ENCODE results near the gene INPP4B.

Gene INPP4B

DNA sequence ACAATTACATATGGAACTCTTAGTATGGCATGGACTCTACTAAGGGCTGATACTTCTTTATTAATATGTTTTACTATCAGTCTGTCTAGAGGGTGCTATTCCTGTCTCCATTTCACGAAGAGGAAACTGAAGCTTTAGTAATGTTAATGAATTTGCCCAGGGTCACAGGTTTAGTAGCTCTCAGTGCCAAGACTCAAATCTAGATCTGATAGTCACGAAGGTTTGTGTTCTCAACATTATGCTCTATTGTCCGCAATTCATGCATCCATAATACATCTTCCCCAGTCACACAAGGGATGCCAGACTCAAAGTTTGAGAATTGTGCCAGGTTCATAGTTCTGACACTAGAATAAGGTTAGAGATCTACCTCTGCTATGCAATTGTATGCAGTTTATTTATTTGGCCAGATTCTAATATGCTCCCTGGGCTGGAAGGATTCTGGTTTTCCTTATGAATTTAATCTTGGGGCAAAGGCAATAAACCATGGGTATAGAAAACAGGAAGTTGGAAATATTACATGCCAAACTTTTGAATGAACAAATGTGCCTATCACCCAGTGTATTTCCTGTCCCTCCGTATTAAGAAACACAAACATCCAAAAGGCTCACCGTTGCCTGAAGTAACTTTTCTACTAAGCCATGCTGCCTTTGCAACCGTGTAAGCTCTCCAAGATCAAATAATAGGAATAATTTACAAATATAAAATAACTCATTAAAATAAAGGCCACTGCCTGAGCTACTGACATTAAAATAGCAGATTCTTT, 478.5 kb downstream of the INPP4B start:
- FAIRE-seq: no peak
- DNase-seq (ENCODE audit: insufficient read length, low spot score): no peak
- no peak for TF ChIP-seq SPI1 (IDR thresholded peaks at IDR 0.05; ENCODE audit: low read depth, low read length)
- TF ChIP-seq TAF1 (IDR thresholded peaks at IDR 0.05; ENCODE audit: low read depth, low read length): no peak
- no peak for TF ChIP-seq POLR2A (IDR thresholded peaks at IDR 0.05; ENCODE audit: low read depth, low read length)
- TF ChIP-seq POLR2AphosphoS5 (IDR thresholded peaks at IDR 0.05; ENCODE audit: low read depth, low read length): no peak
- TF ChIP-seq PAX5 (IDR thresholded peaks at IDR 0.05; ENCODE audit: insufficient read depth, low read length, severe bottlenecking): no peak
- no peak for TF ChIP-seq POU2F2 (IDR thresholded peaks at IDR 0.05; ENCODE audit: low read depth, low read length)

GRCh38 chr4:142366769-142367181, 479.3 kb downstream of the INPP4B start:
- no peak for FAIRE-seq
- DNase-seq (ENCODE audit: insufficient read length, low spot score): no peak
- TF ChIP-seq POU2F2 (IDR thresholded peaks at IDR 0.05; ENCODE audit: low read depth, low read length) (no peak), SPI1 (IDR thresholded peaks at IDR 0.05; ENCODE audit: low read depth, low read length) (no peak), POLR2AphosphoS5 (IDR thresholded peaks at IDR 0.05; ENCODE audit: low read depth, low read length) (no peak), POLR2A (IDR thresholded peaks at IDR 0.05; ENCODE audit: low read depth, low read length) (no peak), PAX5 (IDR thresholded peaks at IDR 0.05; ENCODE audit: insufficient read depth, low read length, severe bottlenecking) (no peak), TAF1 (IDR thresholded peaks at IDR 0.05; ENCODE audit: low read depth, low read length) (no peak)

DNA sequence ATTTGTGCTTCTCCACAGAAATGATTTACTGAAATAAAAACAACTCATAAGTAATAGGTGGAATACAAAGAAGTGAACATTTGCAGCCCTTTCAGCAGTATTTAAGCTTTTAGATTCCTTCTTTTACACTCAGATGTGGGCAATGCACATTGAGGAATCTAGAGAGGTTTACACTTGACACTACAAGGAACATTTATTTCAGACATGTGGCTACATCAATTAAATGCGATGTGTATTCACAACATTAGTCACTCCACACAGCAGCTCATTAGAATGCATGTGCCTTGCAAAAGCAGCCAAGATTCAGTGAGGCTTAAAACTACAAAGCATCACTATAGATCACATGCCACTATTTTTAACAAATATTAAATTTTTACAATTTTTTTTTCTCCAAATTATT, 480.7 kb downstream of the INPP4B start:
- DNase-seq (ENCODE audit: insufficient read length, low spot score): no peak
- no peak for FAIRE-seq
- TF ChIP-seq POU2F2 (IDR thresholded peaks at IDR 0.05; ENCODE audit: low read depth, low read length) (no peak), PAX5 (IDR thresholded peaks at IDR 0.05; ENCODE audit: insufficient read depth, low read length, severe bottlenecking) (no peak), SPI1 (IDR thresholded peaks at IDR 0.05; ENCODE audit: low read depth, low read length) (no peak), TAF1 (IDR thresholded peaks at IDR 0.05; ENCODE audit: low read depth, low read length) (no peak), POLR2AphosphoS5 (IDR thresholded peaks at IDR 0.05; ENCODE audit: low read depth, low read length) (no peak), POLR2A (IDR thresholded peaks at IDR 0.05; ENCODE audit: low read depth, low read length) (no peak)

DNA sequence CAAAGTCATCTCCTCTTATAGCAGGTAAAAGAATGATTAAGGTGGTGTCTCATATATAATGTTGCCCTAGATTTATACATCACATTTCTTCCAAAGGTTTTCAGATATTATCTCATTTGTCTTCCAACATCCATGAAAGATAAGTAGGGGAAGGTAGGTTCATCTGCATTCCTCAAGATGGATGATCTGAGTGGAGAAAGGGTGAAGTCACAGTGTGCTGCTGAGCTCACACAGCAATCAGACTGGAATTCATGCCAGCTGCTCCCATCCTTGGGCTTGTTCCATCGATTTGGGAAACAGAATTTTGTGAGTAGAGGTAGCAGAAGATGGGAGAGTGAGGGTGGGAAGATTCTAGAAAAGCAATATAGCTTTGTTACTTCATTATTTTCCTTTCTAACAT, 482.4 kb downstream of the INPP4B start:
- FAIRE-seq: no peak
- no peak for DNase-seq (ENCODE audit: insufficient read length, low spot score)
- no peak for TF ChIP-seq SPI1 (IDR thresholded peaks at IDR 0.05; ENCODE audit: low read depth, low read length)
- no peak for TF ChIP-seq POLR2AphosphoS5 (IDR thresholded peaks at IDR 0.05; ENCODE audit: low read depth, low read length)
- no peak for TF ChIP-seq TAF1 (IDR thresholded peaks at IDR 0.05; ENCODE audit: low read depth, low read length)
- no peak for TF ChIP-seq PAX5 (IDR thresholded peaks at IDR 0.05; ENCODE audit: insufficient read depth, low read length, severe bottlenecking)
- TF ChIP-seq POU2F2 (IDR thresholded peaks at IDR 0.05; ENCODE audit: low read depth, low read length): no peak
- TF ChIP-seq POLR2A (IDR thresholded peaks at IDR 0.05; ENCODE audit: low read depth, low read length): no peak

DNA sequence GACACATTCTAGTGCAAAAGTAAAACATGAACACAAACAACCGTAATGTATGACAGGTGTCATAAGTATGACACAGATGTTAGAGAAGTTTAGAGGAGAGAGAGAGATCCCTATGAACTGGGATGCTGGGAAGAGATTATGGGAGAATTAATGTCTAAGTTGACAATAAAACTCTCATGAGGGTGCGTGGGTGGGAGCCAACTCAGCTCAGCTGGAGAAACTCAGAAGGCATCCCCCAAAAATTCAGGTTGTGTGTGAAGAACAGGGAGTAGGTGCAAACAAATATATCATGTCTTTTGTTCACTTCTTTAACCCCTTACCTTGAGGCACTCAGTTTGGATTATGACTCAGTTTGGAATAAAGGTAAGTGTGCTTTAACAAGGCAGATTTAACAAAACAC, 484.1 kb downstream of the INPP4B start:
- DNase-seq (ENCODE audit: insufficient read length, low spot score) (no peak), FAIRE-seq (no peak)
- TF ChIP-seq POU2F2 (IDR thresholded peaks at IDR 0.05; ENCODE audit: low read depth, low read length) (no peak), POLR2A (IDR thresholded peaks at IDR 0.05; ENCODE audit: low read depth, low read length) (no peak), TAF1 (IDR thresholded peaks at IDR 0.05; ENCODE audit: low read depth, low read length) (no peak), POLR2AphosphoS5 (IDR thresholded peaks at IDR 0.05; ENCODE audit: low read depth, low read length) (no peak), PAX5 (IDR thresholded peaks at IDR 0.05; ENCODE audit: insufficient read depth, low read length, severe bottlenecking) (no peak)

- DNase-seq (ENCODE audit: insufficient read length, low spot score): no peak
- FAIRE-seq: no peak
- no peak for TF ChIP-seq TAF1 (IDR thresholded peaks at IDR 0.05; ENCODE audit: low read depth, low read length)
- no peak for TF ChIP-seq POLR2AphosphoS5 (IDR thresholded peaks at IDR 0.05; ENCODE audit: low read depth, low read length)
- no peak for TF ChIP-seq POU2F2 (IDR thresholded peaks at IDR 0.05; ENCODE audit: low read depth, low read length)
- TF ChIP-seq POLR2A (IDR thresholded peaks at IDR 0.05; ENCODE audit: low read depth, low read length): no peak
- TF ChIP-seq PAX5 (IDR thresholded peaks at IDR 0.05; ENCODE audit: insufficient read depth, low read length, severe bottlenecking): no peak
- TF ChIP-seq SPI1 (IDR thresholded peaks at IDR 0.05; ENCODE audit: low read depth, low read length): no peak
Measured at GRCh38 chr4:142360657-142361056, 485.4 kb downstream of the INPP4B start.

DNA sequence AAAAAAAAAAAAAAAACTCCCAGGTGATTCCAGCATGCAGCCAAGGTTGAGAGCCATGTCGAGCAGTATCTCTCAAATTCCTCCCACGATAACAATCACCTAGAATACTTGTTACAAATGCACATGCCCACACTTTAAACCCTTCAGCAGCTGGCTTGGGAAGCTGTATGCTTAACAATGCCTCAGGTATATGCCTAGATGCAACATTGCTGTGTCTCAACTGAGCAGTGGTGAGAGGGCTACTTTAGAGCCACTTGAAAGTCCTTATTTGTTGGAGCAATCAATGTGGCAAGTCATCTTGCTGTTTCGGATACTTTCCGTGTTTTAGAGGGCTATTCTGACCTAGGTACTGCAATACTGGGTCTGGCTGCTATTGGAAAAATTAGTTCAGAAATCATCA, 487.4 kb downstream of the INPP4B start:
- TF ChIP-seq PAX5 (IDR thresholded peaks at IDR 0.05; ENCODE audit: insufficient read depth, low read length, severe bottlenecking) (no peak), POLR2AphosphoS5 (IDR thresholded peaks at IDR 0.05; ENCODE audit: low read depth, low read length) (no peak), SPI1 (IDR thresholded peaks at IDR 0.05; ENCODE audit: low read depth, low read length) (no peak), POLR2A (IDR thresholded peaks at IDR 0.05; ENCODE audit: low read depth, low read length) (no peak), TAF1 (IDR thresholded peaks at IDR 0.05; ENCODE audit: low read depth, low read length) (no peak), POU2F2 (IDR thresholded peaks at IDR 0.05; ENCODE audit: low read depth, low read length) (no peak)
- no peak for FAIRE-seq
- no peak for DNase-seq (ENCODE audit: insufficient read length, low spot score)

- DNase-seq (ENCODE audit: insufficient read length, low spot score) (no peak), FAIRE-seq (no peak)
- TF ChIP-seq TAF1 (IDR thresholded peaks at IDR 0.05; ENCODE audit: low read depth, low read length) (no peak), POLR2AphosphoS5 (IDR thresholded peaks at IDR 0.05; ENCODE audit: low read depth, low read length) (no peak), POLR2A (IDR thresholded peaks at IDR 0.05; ENCODE audit: low read depth, low read length) (no peak), POU2F2 (IDR thresholded peaks at IDR 0.05; ENCODE audit: low read depth, low read length) (no peak), SPI1 (IDR thresholded peaks at IDR 0.05; ENCODE audit: low read depth, low read length) (no peak), PAX5 (IDR thresholded peaks at IDR 0.05; ENCODE audit: insufficient read depth, low read length, severe bottlenecking) (no peak)
Measured at GRCh38 chr4:142356801-142357200, 489.3 kb downstream of the INPP4B start.

DNA sequence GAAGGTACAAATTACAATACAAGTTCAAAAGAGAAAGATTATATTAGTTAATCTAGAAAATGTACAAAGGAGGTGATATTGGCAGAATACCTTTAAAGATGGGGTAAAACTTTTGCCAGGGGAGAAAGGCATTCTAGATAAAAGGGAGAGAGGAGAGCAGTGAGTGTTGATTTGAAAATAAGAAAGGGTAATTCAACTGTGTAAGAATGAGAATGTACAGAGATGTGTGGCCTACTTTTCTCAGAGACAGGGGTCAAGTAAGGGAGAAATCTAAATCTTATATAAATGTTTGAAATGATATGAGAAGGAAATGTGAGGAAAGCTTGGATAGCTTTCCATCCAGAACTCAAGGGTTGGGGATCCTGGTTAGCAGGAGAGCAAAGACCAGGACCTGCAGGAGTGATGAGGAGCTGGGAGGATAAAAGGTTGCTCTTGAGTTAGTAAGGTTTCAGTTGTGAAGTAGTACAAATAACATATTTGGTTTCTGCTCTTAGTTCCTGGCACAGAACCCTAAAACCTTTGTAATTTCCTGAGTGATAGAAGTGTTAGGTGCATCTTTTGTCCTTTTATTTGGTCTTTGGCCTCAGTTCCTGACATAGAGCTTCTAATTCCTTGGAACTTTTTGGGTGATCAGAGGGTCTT, 489.9 kb downstream of the INPP4B start:
- FAIRE-seq (no peak), DNase-seq (ENCODE audit: insufficient read length, low spot score) (no peak)
- TF ChIP-seq TAF1 (IDR thresholded peaks at IDR 0.05; ENCODE audit: low read depth, low read length) (no peak), POLR2A (IDR thresholded peaks at IDR 0.05; ENCODE audit: low read depth, low read length) (no peak), POU2F2 (IDR thresholded peaks at IDR 0.05; ENCODE audit: low read depth, low read length) (no peak), POLR2AphosphoS5 (IDR thresholded peaks at IDR 0.05; ENCODE audit: low read depth, low read length) (no peak), SPI1 (IDR thresholded peaks at IDR 0.05; ENCODE audit: low read depth, low read length) (no peak), PAX5 (IDR thresholded peaks at IDR 0.05; ENCODE audit: insufficient read depth, low read length, severe bottlenecking) (no peak)

Data from GM12891 (cell line).